ENCODE data around the gene TMEM72.

DNA sequence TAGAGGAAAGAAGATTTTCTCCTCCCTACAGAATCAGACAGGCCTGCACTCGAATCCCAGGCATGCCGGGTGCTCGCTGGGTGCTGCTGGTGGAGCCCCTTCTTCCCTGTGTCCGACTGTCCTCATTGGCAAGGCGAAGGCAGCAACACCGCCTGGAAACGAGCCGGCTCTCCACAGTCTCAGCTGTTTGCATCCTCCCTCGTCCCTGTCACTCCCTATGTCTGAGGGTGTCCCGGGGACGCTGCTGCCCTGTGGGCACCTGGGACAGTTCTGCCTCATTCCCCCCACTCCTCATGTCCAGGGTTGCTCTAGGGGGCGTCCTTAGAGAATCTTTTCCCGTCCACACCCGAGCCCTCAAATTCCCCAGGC, 31.6 kb upstream of the TMEM72 start:
- TF ChIP-seq, protein P1, sequence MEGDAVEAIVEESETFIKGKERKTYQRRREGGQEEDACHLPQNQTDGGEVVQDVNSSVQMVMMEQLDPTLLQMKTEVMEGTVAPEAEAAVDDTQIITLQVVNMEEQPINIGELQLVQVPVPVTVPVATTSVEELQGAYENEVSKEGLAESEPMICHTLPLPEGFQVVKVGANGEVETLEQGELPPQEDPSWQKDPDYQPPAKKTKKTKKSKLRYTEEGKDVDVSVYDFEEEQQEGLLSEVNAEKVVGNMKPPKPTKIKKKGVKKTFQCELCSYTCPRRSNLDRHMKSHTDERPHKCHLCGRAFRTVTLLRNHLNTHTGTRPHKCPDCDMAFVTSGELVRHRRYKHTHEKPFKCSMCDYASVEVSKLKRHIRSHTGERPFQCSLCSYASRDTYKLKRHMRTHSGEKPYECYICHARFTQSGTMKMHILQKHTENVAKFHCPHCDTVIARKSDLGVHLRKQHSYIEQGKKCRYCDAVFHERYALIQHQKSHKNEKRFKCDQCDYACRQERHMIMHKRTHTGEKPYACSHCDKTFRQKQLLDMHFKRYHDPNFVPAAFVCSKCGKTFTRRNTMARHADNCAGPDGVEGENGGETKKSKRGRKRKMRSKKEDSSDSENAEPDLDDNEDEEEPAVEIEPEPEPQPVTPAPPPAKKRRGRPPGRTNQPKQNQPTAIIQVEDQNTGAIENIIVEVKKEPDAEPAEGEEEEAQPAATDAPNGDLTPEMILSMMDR (IDR thresholded peaks at IDR 0.05): no peak
- no peak for TF ChIP-seq EZH2phosphoT487 (IDR thresholded peaks at IDR 0.05)
- TF ChIP-seq EZH2 (IDR thresholded peaks at IDR 0.05): no peak
